ENCODE results near the gene APCDD1. TPM values are rescaled to one million over a fixed set of nuclear protein-coding genes. Genes with fewer than 3 reads are reported as not detected.

The APCDD1 gene
- not detected for polyA plus RNA-seq (2012; ENCODE audit: insufficient read depth, insufficient read length)

DNA sequence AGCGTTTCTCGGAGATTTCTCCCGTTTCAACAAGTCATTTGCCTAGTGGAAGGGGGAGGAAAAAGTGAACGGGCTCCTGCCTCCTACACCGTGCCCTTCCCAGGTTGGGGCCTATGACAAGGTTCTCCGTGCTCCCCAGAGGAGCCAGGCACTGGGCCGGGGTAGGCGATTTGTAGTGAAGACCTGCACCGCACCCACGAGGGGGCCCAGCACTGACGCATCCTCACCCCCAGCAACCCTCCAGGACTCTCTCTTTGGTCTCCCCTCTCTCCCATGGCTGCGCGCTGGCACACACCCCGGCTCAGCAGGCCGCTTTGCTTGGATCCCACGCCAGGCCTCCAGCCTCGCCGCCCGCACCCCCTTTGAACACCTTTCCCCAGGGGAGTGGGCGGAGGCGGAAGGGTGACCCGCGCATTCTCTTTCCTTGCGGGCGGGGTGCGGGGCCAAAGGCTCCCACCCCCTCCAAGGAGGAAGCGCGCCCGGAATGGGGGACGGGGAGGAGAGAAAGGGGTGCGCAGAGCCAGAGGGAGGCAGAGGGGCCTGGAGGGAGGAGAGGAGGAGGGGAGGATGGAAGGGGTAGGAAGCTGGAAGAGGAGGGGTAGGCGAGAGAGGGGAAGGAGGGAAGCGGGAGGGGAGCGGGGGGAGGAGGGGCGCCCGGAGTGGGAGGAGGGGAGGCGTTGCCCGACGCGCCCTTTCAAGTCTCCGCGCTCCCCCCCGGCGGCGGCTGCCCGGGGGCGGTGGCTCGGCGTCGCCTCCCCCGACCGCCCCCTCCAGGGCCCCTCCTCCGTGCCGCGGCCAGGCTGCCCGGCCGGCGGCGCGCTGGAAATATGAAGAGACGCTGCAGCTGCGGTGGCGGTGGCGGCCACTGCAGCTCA lies at the start of gene APCDD1:
APCDD1 (plus strand) TSS at position 830 of the 875 bp plus-strand sequence. CDS start 347 bp downstream, outside the sequence.
- no peak for DNase-seq (ENCODE audit: low read depth, low spot score)
- no peak within 1 kb of the TSS; the same call in 1 of the 2 replicates for H3K4me3 ChIP-seq (ENCODE audit: low read length)

DNA sequence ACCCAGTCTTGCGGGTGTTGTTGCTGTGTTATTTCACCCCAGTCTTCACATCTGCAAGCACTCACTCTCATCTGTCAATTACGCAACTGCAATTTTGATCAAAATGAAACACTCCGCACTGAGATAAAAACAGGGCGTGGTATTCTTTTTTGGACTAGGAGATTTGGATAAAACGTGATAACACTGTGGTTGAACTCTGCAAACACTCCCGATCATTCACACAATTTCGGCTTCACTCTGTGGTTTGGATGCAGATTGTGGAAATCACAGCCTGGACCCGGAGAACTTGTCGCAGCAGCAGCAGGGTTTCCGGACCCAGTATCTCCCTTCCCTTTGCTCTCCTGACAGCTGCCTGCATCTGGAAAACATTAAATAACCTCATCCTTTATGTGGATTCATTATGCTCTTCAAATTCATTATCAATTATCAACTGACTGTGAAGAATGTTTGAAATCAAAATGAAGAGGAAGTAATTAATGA lies 49.4 kb upstream of the APCDD1 start:
- no peak overlapping the region for H3K4me3 ChIP-seq (ENCODE audit: low read length)
- DNase-seq (ENCODE audit: low read depth, low spot score) = no peak

DNA sequence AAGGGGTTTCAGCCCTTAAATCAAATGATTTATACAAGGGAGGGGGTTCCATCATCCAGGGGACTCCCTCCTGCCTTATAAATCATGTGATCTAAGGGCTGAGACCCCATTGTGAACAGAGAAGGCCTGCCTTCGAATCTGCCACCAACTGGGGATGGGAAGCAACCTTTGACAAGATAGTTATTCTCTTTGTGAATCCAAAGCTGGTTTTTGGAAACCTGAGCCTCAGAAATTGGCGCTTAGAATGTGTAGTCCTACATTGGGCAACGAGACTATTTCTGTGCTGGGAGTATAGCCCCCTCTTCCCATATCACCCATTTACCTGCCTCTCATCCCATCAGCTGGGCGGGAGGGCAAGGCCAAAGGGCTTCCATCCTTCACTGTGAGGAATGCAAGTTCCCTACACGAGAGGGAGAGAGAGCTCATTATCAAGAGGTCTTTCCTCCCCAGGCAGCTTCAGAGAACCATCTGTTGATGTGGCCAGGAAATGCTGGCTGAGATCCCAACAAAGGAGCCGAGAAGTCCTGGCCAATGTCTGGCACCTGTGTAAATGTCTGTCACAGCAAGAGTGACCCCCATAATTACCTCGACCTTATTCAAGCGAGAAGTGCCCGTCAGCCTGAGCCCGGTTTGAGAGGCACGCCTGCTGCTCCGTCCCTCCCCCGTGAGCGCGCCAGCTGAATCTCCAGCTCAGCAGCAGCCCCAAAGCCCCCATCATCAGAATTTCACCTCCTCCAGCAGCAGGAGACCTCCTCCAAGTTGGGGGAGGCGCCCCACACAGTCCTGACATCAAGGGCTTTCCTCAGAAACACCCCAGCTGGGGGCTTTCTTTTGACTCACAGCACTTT lies 48.4 kb upstream of the APCDD1 start:
- no peak for DNase-seq (ENCODE audit: low read depth, low spot score)

DNA sequence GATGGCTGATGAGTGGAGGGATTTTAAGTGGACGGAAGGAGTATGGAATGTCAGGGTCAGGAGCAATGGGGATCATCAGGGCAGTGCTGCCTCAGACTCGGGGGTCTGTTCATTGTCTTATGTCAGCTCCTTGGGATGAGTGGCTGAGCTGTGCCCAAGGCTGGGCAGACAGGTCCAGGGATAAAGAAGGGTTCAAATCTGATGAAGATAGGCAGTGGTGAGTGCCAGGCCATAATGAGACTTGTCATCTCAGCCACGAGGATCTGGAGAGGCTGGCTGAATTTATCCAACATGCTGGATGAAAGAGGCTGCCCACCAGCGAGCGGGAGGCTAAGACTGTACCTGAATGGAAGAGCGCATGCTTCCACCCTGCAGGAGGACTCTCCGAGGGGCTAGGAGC lies 46.3 kb upstream of the APCDD1 start:
- DNase-seq (ENCODE audit: low read depth, low spot score) = no peak
- no peak overlapping the region for H3K4me3 ChIP-seq (ENCODE audit: low read length)

More for the DNA sequence above, 48.4 kb upstream of the APCDD1 start:
- H3K4me3 ChIP-seq (ENCODE audit: low read length) = no peak overlapping the region

DNA sequence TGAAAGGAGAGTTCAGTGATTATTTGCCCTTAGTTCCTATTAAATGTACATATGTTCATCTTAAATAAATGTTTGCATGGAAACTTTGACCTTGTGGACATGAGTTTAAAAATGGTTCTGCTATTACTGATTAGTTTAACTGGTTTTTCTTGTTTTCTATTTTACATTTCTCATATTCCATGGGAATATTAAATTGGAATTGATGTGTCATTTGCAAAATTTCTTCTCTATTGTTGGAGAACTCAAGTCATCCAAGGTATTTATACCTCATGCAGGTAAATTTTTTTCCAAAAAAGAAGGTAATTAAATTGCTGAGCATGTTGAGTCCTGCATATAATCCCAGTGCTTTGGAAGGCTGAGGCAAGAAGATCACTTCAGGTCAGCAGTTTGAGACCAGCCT lies 45.4 kb upstream of the APCDD1 start:
- no peak overlapping the region for H3K4me3 ChIP-seq (ENCODE audit: low read length)
- DNase-seq (ENCODE audit: low read depth, low spot score) = no peak

DNA sequence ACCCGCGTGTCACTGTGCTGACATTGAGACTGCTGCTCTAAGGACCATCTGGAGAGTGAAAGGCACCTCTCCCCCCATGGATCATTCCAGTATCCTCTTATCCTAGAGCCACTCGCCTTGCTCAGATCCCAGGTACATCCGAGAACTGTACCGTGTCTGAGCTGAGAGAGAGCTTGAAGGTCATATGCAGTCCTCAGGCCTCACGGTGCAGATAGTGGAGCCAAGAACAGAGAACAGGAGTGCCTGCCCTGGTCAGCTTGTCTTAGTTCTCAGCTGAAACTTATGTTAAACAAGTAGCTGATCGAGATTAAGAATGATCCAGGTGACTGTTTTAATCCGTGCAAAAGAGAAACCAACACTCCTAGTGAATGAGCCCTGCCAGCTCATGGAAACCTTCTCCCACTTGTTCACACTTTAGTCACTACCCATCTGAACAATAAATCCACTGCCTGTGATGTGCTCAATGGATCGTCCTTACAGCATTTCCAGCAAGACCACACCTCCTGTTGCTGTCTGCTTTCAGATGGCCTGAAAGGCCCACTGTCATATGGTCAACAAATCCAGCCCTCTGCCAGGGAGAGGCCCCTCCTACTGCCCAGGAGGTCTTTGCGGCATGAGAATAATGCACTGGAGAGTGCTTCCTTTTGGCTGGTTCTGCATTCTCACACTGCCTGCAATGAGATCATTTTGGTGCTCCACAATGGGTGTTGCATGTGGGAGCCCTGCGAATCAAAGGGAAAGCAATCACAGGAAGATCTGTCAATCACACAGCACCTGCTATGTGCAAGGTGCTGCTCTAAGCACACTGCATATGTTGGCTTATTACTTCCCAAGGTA lies 43.7 kb upstream of the APCDD1 start:
- no peak for DNase-seq (ENCODE audit: low read depth, low spot score)

DNA sequence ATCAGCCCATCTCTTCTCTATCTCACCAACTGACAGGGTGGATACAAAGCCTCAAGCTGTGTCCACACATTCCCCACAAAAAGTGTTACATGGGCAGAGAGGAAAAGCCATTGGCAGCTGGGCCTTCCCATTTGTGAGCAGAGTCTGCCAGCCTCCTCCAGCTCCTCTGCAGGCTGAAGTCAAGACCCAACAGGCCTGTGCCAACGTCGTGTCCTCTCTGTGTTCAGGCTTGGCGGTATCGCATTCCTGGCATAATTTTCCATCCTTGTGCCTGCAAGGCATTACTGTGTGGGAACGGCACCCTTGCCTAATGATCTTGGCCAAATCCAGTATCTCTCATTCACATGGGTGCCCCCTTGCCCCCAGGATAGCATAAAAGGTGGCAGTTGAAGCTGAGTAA lies 41.5 kb upstream of the APCDD1 start:
- no peak overlapping the region for H3K4me3 ChIP-seq (ENCODE audit: low read length)
- DNase-seq (ENCODE audit: low read depth, low spot score) = no peak

More for the DNA sequence above, 43.7 kb upstream of the APCDD1 start:
- no peak overlapping the region for H3K4me3 ChIP-seq (ENCODE audit: low read length)

DNA sequence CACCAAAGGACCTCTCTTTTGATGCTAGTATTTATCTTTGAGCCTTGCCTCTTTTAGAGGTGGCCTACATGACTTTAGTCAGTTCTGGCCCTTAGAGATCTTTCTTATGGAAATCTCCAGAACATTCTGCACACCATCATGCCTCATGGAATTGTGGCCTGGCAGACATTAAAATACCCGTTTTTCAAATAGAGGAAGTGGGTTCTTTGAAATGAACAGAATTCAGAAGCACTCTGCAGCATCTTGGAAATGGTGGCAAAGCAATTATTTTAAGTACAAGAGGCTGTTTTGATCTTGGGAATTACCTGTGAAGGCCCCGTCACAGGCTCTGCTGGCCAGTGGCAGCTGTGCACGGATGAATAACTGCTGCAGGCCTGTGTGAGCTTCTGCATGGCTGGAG lies 40.7 kb upstream of the APCDD1 start:
- DNase-seq (ENCODE audit: low read depth, low spot score) = peak; percentile 36
- no peak overlapping the region for H3K4me3 ChIP-seq (ENCODE audit: low read length)

DNA sequence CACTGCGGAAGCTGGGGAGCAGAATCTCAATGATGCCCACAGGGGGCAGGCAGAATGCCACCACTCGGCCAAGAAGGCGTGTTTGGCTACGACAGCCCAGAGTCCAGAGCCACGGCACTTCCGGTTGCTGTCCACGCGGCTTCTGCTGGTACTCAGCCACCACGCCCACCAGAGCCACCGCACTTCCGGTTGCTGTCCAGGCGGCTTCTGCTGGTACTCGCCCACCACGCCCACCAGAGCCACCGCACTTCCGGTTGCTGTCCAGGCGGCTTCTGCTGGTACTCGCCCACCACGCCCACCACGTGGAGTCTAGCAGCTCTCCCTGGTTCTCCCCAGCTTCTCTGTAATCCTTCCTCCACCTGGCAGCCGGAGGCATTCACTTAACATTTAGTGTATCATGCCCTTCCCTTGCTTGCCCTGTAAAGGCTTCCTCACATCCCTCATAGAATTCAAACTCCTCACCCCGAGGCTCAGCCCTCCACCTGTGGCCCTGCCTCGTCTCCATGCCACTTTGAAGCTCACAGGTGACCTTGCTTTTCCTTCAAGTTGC lies 40.1 kb upstream of the APCDD1 start:
- DNase-seq (ENCODE audit: low read depth, low spot score) = no peak

DNA sequence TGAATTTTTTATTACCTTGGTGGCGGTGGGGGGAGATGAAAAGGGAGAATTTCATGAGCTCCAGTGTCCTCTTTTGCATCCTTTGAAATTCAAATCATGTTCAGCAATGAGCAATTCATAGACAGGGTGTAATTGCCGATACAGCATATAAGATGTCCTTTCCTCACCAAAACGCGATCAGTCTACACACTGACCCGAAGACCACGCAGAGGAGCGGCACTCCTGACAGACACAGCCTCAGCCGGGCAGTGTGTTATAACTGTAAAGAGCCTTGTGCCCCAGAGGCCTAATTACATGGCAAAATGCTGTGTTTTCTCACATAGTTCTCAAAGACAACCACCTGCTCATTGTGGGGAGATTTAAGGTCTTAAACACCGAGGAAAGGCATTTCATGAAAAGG lies 38.4 kb upstream of the APCDD1 start:
- no peak for DNase-seq (ENCODE audit: low read depth, low spot score)
- no peak overlapping the region for H3K4me3 ChIP-seq (ENCODE audit: low read length)

More for the DNA sequence above, 40.1 kb upstream of the APCDD1 start:
- no peak overlapping the region for H3K4me3 ChIP-seq (ENCODE audit: low read length)

DNA sequence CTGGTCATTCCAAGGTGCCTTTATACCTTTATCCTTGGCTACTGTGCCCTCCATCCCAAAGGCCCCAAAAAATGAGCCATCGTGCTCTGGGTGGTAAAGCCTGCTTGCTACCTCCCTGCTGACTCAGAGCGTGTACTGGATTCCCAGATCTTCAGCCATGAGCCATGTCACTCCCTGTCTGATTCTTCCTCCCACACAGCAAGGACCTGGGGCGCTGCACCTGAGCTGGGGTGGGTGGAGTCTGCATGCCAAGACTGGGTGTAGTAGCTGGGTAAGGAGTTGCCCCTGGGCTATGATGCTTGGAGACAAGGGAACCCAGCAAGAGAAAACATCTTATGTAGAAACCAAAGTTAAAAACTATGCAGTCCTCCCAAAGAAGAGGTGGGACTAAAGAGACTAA lies 37.2 kb upstream of the APCDD1 start:
- DNase-seq (ENCODE audit: low read depth, low spot score) = no peak
- no peak overlapping the region for H3K4me3 ChIP-seq (ENCODE audit: low read length)

DNA sequence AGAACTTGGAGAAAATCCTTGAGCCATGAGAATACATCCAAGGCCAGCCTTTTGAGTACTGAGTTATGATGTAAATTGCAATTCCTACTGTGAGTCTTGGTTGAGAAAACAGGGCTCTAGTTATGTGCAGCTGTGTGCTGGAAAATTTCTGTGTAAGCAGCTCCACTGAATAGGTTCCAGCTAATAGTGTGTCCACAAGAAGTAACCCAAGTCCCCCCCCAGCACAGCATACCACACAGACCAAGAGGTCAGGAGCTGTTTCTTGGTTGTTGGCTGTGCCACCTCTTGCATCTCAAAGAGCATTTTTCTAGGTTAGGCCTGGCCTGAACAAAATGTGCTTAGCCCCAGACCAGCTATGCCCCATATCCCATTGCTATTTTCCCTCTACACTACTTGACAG lies 36.8 kb upstream of the APCDD1 start:
- no peak for DNase-seq (ENCODE audit: low read depth, low spot score)
- H3K4me3 ChIP-seq (ENCODE audit: low read length) = no peak overlapping the region

DNA sequence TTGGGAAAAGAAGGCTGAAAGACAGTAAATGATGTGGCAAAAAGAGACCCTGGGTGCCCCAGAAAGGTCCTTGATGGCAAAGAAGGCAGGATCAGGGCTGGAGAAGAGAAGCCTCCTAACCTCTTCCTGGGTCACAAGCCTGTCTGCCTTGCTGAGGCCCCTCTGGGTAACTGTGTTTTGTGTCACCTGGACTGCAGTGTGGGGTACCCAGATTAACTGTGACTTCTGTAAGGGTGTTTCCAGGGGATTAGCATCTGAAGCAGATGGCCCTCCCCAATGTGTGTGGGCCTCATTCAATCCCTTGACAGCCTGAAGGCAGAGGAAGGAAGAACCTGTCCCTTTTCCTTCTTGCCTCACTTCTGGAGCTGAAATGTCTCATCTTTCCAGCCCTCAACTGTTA lies 35.6 kb upstream of the APCDD1 start:
- no peak for DNase-seq (ENCODE audit: low read depth, low spot score)
- no peak overlapping the region for H3K4me3 ChIP-seq (ENCODE audit: low read length)

DNA sequence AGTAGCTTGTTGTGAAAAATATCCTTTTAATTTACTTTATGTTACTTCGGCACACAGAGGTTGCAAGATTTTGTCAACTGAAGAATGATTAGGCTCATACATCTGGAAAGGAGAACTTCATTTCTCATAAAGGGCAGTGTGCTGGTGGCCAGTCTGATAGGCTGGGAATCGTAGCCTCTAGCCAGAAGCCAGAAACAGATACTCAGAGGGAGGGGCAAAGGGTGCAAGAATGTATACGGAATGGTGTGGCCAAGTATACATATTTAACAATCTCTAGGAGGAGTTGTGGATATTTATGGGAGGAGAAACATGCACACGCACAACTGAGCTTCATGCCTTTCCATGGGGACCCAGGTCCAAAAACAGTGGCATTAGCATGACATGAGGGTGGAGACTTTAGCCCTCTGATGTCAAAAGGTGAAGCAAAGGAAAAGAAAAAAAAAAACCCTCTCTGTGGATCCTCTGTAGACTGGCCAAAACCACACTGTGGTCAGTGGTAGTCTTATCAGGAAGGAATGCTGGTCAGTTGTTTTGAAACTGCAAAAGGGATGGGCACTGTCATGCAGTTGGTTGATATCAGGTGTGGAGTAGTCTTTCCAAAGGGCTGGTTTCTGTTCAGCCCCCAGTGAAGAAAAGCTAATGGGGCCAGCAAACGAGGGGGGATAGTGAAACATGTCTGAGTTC lies 34.9 kb upstream of the APCDD1 start:
- DNase-seq (ENCODE audit: low read depth, low spot score) = no peak
- no peak overlapping the region for H3K4me3 ChIP-seq (ENCODE audit: low read length)

DNA sequence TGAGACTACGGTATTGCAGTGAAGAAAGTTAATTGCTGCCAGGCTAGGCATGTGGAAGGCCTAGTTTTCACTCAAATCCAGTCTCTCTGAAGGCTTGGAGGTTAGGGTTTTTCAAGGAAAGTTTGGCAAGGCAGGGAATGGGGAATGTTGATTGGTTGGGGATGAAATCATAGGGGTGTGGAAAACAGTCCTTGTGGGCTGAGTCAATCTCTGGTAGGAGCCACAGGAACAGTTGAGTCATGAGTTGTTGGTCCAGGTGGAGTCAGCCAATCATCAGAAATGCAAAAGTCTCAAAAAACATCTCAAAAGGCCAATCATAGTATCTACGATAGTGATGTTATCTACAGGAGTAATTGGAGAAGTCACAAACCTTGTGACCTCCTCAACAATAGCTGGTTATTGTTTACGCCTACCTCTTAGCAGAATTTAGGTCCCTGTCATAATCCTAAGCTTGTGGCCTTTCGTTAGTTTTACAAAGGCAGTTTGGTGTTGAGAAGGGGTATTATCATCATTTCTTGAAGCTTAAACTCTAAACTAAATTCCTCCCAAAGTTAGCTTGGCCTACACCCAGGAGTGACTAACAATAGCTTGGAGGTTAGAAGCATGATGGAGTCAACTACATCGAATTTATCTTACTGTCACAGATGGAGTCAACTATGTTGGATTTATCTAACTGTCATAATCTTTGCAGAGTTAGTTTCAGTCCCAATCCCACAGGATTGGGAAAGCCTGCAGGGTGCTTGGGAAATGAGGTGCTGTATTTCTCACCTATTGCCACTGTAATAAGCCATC lies 33.7 kb upstream of the APCDD1 start:
- no peak overlapping the region for H3K4me3 ChIP-seq (ENCODE audit: low read length)
- DNase-seq (ENCODE audit: low read depth, low spot score) = no peak

DNA sequence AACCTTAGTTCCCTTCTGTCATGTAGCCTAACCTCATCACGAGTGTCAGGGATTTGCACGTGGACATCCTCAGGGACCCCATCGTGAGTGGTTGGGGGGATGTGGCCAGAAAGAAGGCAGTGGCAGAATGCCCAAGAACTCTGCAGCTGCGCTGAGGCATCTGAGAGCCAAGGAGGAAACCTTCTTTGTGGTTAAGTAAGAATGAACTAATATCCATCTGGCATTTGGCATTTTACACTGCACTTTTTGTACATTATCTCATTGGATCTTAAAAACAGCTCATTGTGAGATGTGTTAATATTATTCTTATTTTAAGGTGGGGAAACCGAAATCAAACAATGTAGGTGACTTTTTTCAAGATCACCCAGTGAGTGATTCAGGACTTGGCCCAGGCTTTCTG lies 32.6 kb upstream of the APCDD1 start:
- peak; percentile 78 for DNase-seq (ENCODE audit: low read depth, low spot score)
- H3K4me3 ChIP-seq (ENCODE audit: low read length) = no peak overlapping the region

DNA sequence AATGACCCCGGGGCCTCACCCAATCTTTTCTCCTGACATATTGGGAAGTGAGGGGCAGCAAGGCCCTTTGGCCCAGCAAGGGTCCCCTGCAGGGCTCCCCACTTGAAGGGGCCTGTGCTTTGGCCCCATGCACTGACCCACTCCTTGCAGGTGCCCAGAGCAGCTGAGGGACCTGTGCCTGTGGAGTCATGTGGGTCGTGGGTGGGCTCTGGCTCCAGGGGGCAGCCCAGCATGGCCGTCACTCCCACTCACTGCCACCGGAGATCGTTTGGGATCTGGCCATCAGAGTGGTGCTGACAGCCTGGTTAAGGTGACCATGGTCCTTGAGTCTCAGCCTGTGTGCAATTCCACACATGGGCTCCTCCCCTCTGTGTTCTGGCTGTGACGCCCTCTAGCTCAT lies 31.7 kb upstream of the APCDD1 start:
- no peak for DNase-seq (ENCODE audit: low read depth, low spot score)
- H3K4me3 ChIP-seq (ENCODE audit: low read length) = no peak overlapping the region
